ENCODE results near the gene DFFB. TPM values are rescaled to one million over a fixed set of nuclear protein-coding genes. Genes with fewer than 3 reads are reported as not detected.

The DFFB gene
- total and polyA plus RNA-seq, 2 donors (not counting 3 experiments of a cell fraction or from before 2014, with no cell fraction given): 11.7 to 11.8 TPM

DNA sequence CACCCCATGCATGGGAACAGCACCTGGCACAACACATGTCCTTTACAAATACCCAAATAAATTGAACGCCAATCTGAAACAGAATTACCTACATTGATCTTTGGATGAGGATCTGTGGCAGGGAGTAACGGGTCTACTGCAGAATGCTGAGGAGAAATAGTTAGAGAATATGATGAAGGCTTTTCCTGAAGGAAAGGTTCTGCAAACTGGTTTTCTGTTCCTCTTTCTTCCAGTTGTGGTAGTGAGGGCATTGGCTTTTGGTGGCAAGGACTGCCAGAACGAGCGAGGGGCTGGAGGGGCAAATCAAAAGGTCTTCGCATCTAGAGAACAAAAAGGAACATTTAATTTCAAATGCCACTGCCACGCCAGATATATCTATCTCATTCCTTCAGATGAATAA is 20.1 kb upstream of the DFFB start:
- Histone ChIP-seq H3K4me3 (replicated peaks in 1 of 3; ENCODE audit: insufficient read depth in 1 of 3, low read depth in 1 of 3, low read length in 3 of 3) (no peak overlapping the region), H3K27ac (ENCODE audit: insufficient read depth, low read depth, low read length) (no peak overlapping the region), H3K9me1 (replicated peaks; ENCODE audit: control insufficient read depth, extremely low read depth, insufficient read depth, low read length) (no peaks in the 10 kb centered on the region), H3K9ac (replicated peaks; ENCODE audit: extremely low read depth, insufficient read depth, low read length) (no peak overlapping the region), H3K4me1 (ENCODE audit: control insufficient read depth, extremely low read depth, insufficient read depth, low read length) (no peaks in the 10 kb centered on the region), H3K36me3 (ENCODE audit: control insufficient read depth in 2 of 2, extremely low read depth in 1 of 2, insufficient read depth in 2 of 2, low read length in 2 of 2) (peaks cover 0 to 18% of the 10 kb centered on the region in 2 experiments), H4K20me1 (replicated peaks; ENCODE audit: control insufficient read depth, extremely low read depth, insufficient read depth, low read length) (no peaks in the 10 kb centered on the region), H3K4me2 (ENCODE audit: insufficient read depth, low read length) (no peak overlapping the region), H3K9me3 (replicated peaks; ENCODE audit: control insufficient read depth, insufficient read depth, low read length) (no peaks in the 10 kb centered on the region), H2AFZ (ENCODE audit: low read depth, low read length) (no peak overlapping the region), H3K79me2 (ENCODE audit: control insufficient read depth, insufficient read depth, low read length) (no peaks in the 10 kb centered on the region), H3K27me3 (ENCODE audit: control insufficient read depth in 2 of 2, insufficient read depth in 2 of 2, low read length in 2 of 2) (no peaks in the 10 kb centered on the region)
- CTCF ChIA-PET: no interaction called here
- dilution Hi-C loops (cut with MboI; ENCODE audit: extremely low pct_ligation_motif_present, low sequenced_read_pairs) (no loop called here), intact Hi-C loops (cut with micrococcal nuclease) (no loop called here)
- TF ChIP-seq POLR2AphosphoS5 (IDR thresholded peaks at IDR 0.05; ENCODE audit: insufficient read depth, low read depth, low read length) (no peak), JUN (IDR thresholded peaks at IDR 0.05; ENCODE audit: borderline replicate concordance, insufficient read depth, insufficient read length, low read depth) (no peak), EZH2 (IDR thresholded peaks at IDR 0.05; ENCODE audit: borderline replicate concordance, low read depth, low read length, severe bottlenecking) (no peak), POLR2A (IDR thresholded peaks at IDR 0.05; ENCODE audit: low read depth, low read length) (no peak), MAX (IDR thresholded peaks at IDR 0.05; ENCODE audit: insufficient read depth, insufficient read length) (no peak), FOS (IDR thresholded peaks at IDR 0.05; ENCODE audit: borderline replicate concordance, insufficient read depth, low read length) (no peak), GATA2 (IDR thresholded peaks at IDR 0.05; ENCODE audit: insufficient read depth, insufficient read length, low read depth, low read length) (no peak), CTCF (IDR thresholded peaks at IDR 0.05; ENCODE audit: extremely low read depth in 1 of 2, insufficient read depth in 1 of 2, low read depth in 1 of 2, low read length in 2 of 2) (no peak), MYC (IDR thresholded peaks at IDR 0.05; ENCODE audit: low read depth, low read length) (no peak)
- no TSS peak for BruUV-seq (replicated peaks)
- POLR2A ChIA-PET: no interaction called here
- FAIRE-seq (no peak), DNase-seq (ENCODE audit: low read depth, low spot score) (no peak)
